ENCODE measurements around the gene PRR35. TPM values are rescaled to one million over a fixed set of nuclear protein-coding genes. Genes with fewer than 3 reads are reported as not detected.

Gene PRR35
- total and polyA plus RNA-seq, 8 donors = 0.06 TPM; not detected in 7

- H3K4me1 ChIP-seq = peaks cover 0 to 9% of the 10 kb centered on the region in 2 donors
- ATAC-seq = no peak
- intact Hi-C loops (cut with DNase I) = loop anchor here in 1 of 2 donors (5.0 kb wide), 1 partner anchor 85 kb away; no protein-coding TSS in a partner anchor
- TF ChIP-seq CTCF (IDR thresholded peaks at IDR 0.05) = no peak
- DNase-seq = no peak
- no peak overlapping the region for H3K4me3 ChIP-seq
- no peaks in the 10 kb centered on the region for H3K27me3 ChIP-seq
- no peak overlapping the region for H3K27ac ChIP-seq
- no peaks in the 10 kb centered on the region for H3K9me3 ChIP-seq
- H3K36me3 ChIP-seq = peaks cover 0 to 41% of the 10 kb centered on the region in 2 donors
These were observed 16.6 kb downstream of the PRR35 start for GRCh38 chr16:576823-577201.

GRCh38 chr16:577796-578195 lies 17.6 kb downstream of the PRR35 start:
- no peaks in the 10 kb centered on the region for H3K9me3 ChIP-seq
- intact Hi-C loops (cut with DNase I) = loop anchor here in 1 of 2 donors (5.0 kb wide), 1 partner anchor 85 kb away; no protein-coding TSS in a partner anchor
- no peak for DNase-seq
- H3K4me3 ChIP-seq = no peak overlapping the region
- no peaks in the 10 kb centered on the region for H3K27me3 ChIP-seq
- H3K4me1 ChIP-seq = peaks cover 0 to 9% of the 10 kb centered on the region in 2 donors
- no peak for TF ChIP-seq CTCF (IDR thresholded peaks at IDR 0.05)
- H3K36me3 ChIP-seq = peaks cover 0 to 42% of the 10 kb centered on the region in 2 donors
- no peak overlapping the region for H3K27ac ChIP-seq
- ATAC-seq = no peak

GRCh38 chr16:578232-578869 lies 18.2 kb downstream of the PRR35 start:
- Histone ChIP-seq H3K4me1 (peaks cover 0 to 9% of the 10 kb centered on the region in 2 donors), H3K36me3 (peaks cover 0 to 47% of the 10 kb centered on the region in 2 donors), H3K27ac (no peak overlapping the region), H3K9me3 (no peaks in the 10 kb centered on the region), H3K4me3 (no peak overlapping the region), H3K27me3 (no peaks in the 10 kb centered on the region)
- no peak for TF ChIP-seq CTCF (IDR thresholded peaks at IDR 0.05)
- DNase-seq (no peak), ATAC-seq (no peak)
- intact Hi-C loops (cut with DNase I) = loop anchor here in 1 of 2 donors (5.0 kb wide), 1 partner anchor 84 kb away; no protein-coding TSS in a partner anchor

GRCh38 chr16:578870-579405 lies 18.7 kb downstream of the PRR35 start:
- Histone ChIP-seq H3K9me3 (no peaks in the 10 kb centered on the region), H3K36me3 (peaks cover 0 to 44% of the 10 kb centered on the region in 2 donors), H3K4me3 (no peak overlapping the region), H3K4me1 (peaks cover 0 to 9% of the 10 kb centered on the region in 2 donors), H3K27ac (no peak overlapping the region), H3K27me3 (no peaks in the 10 kb centered on the region)
- intact Hi-C loops (cut with DNase I) = loop anchor here in 1 of 2 donors (5.0 kb wide), 1 partner anchor 83 kb away; no protein-coding TSS in a partner anchor
- DNase-seq (peak in 3 of 4 donors; percentile 60 to 94 (median 67)), ATAC-seq (peak; percentile 93)
- peak; percentile 68 to 89 for TF ChIP-seq CTCF (IDR thresholded peaks at IDR 0.05)

- no peak for DNase-seq
- Histone ChIP-seq H3K9me3 (no peaks in the 10 kb centered on the region), H3K27ac (no peak overlapping the region), H3K27me3 (no peaks in the 10 kb centered on the region), H3K36me3 (peaks cover 0 to 30% of the 10 kb centered on the region in 2 donors), H3K4me1 (peaks cover 0 to 9% of the 10 kb centered on the region in 2 donors), H3K4me3 (no peak overlapping the region)
- TF ChIP-seq CTCF (IDR thresholded peaks at IDR 0.05) = no peak
- intact Hi-C loops (cut with DNase I) = no loop called here
- ATAC-seq = no peak
These were observed 20.1 kb downstream of the PRR35 start for GRCh38 chr16:580141-580945.
